K562 (cell line): ENCODE results near the gene TMC4. TPM values are rescaled to one million over a fixed set of nuclear protein-coding genes. Genes with fewer than 3 reads are reported as not detected.

Experiments used
- ATAC-seq: fragments of 200-7000 bp; cut with Tn5 transposase; 3 replicates; pipeline ENCODE4 v1.9.1; 2020; ENCODE audit warnings: moderate library complexity
- BruUV-seq: library from RNA; stranded (reverse); fragments of 400-500 nt; replicated peaks from 2 replicates; lab custom pipeline; 2021; lab: Mats Ljungman, UMichigan
- CTCF ChIA-PET: fragments of 300-600 bp; formaldehyde crosslinking; extraction: SDS; loops from one replicate; lab custom pipeline; 2021; ENCODE audit warnings: low intra/inter-chr PET ratio; lab: Yijun Ruan, JAX
- POLR2A ChIA-PET: fragments of 300-600, 350-650 bp; sonication (Branson Sonifier 250); formaldehyde crosslinking; extraction: SDS; loops from one replicate; lab custom pipeline; 2021; ENCODE audit warnings: antibody characterized with exemption, inconsistent platforms; lab: Yijun Ruan, JAX
- DNase-seq, 4 experiments: peaks; one replicate each; pipeline versions ENCODE4 v3.0.0 to v3.0.0-alpha.2; 2011 to 2018; ENCODE audit warnings: low spot score in 3 of 4, mixed read lengths in 3 of 4; ENCODE audit errors: extremely low read depth in 1 of 4
- FAIRE-seq: peaks from 2 replicates; lab custom pipeline; 2011; peaks lifted over from hg19 to GRCh38; lab: Jason Lieb, UNC
- H2AFZ ChIP-seq: 2 replicates; pipeline ENCODE4 v1.6.0; 2011; ENCODE audit warnings: low read depth, low read length, control low read depth, inconsistent platforms
- H3K27ac ChIP-seq: fragments of 200-600 bp; 3 replicates; pipeline ENCODE4 v1.8.0; 2011; ENCODE audit warnings: low read depth, mild to moderate bottlenecking, control low read depth, inconsistent platforms, low read length, moderate library complexity, mixed read lengths; ENCODE audit errors: extremely low read depth
- H3K27me3 ChIP-seq, 2 experiments: fragments of 300-600 bp in 1 of 2; 2 replicates in 1 of 2; 3 replicates in 1 of 2; pipeline versions ENCODE4 v1.6.0 to v1.8.0; 2011; ENCODE audit warnings: inconsistent platforms in 2 of 2, low read length in 2 of 2, mild to moderate bottlenecking in 1 of 2, mixed read lengths in 1 of 2, moderate library complexity in 1 of 2; ENCODE audit not compliant: control insufficient read depth in 2 of 2, insufficient read depth in 2 of 2
- H3K36me3 ChIP-seq: fragments of 300-600 bp; 3 replicates; pipeline ENCODE4 v1.8.0; 2011; ENCODE audit warnings: mild to moderate bottlenecking, low read length, inconsistent platforms; ENCODE audit not compliant: control insufficient read depth, insufficient read depth
- H3K4me1 ChIP-seq, 2 experiments: fragments of 200-600 bp in 1 of 2; replicated peaks in 1 of 2; 2 replicates in 1 of 2; 3 replicates in 1 of 2; pipeline versions ENCODE4 v1.5.1 to v1.8.0; 2011; ENCODE audit warnings: inconsistent platforms in 2 of 2, low read length in 2 of 2, mild to moderate bottlenecking in 1 of 2, mixed read lengths in 1 of 2, moderate library complexity in 1 of 2; ENCODE audit not compliant: control insufficient read depth in 2 of 2, insufficient read depth in 2 of 2
- H3K4me2 ChIP-seq: 2 replicates; pipeline ENCODE4 v1.6.1; 2011; ENCODE audit warnings: low read length, control low read depth, inconsistent platforms, mixed read lengths; ENCODE audit not compliant: insufficient read depth
- H3K4me3 ChIP-seq: fragments of 200-600 bp; sonication (generic), shearing (Covaris generic); 2 replicates; pipeline ENCODE4 v1.5.1; 2016; ENCODE audit warnings: control low read depth, inconsistent platforms
- H3K79me2 ChIP-seq: fragments of 200-600 bp; 3 replicates; pipeline ENCODE4 v1.8.0; 2011; ENCODE audit warnings: low read length, inconsistent platforms; ENCODE audit not compliant: control insufficient read depth, insufficient read depth
- H3K9ac ChIP-seq, 2 experiments: 2 replicates each; pipeline versions ENCODE4 v1.6.0 to v1.6.1; 2011; ENCODE audit warnings: low read depth in 2 of 2, low read length in 2 of 2, control low read depth in 1 of 2, inconsistent platforms in 1 of 2, mild to moderate bottlenecking in 1 of 2, mixed read lengths in 1 of 2; ENCODE audit not compliant: insufficient read depth in 1 of 2
- H3K9me1 ChIP-seq: one replicate; pipeline ENCODE4 v1.6.0; 2011; ENCODE audit warnings: inconsistent platforms, mild to moderate bottlenecking, low read length, moderate library complexity; ENCODE audit not compliant: control insufficient read depth, insufficient read depth
- H3K9me3 ChIP-seq: replicated peaks from 2 replicates; pipeline ENCODE4 v1.5.1; 2011; ENCODE audit warnings: low read depth, low read length, inconsistent platforms; ENCODE audit not compliant: control insufficient read depth, insufficient read depth
- H4K20me1 ChIP-seq: replicated peaks from 2 replicates; pipeline ENCODE4 v1.6.1; 2011; ENCODE audit warnings: low read length, inconsistent platforms, mixed read lengths; ENCODE audit not compliant: control insufficient read depth, insufficient read depth
- HOXB6 ChIP-seq: fragments of 250-450 bp; sonication (Bioruptor Pico); IDR thresholded peaks from 2 replicates; pipeline ENCODE4 v1.5.1; 2022; ENCODE audit warnings: mild to moderate bottlenecking, borderline replicate concordance
- KAT2B ChIP-seq: IDR thresholded peaks from one replicate; pipeline ENCODE4 v1.6.1; 2012; ENCODE audit warnings: low read depth, mild to moderate bottlenecking, control low read depth, inconsistent platforms, low read length, moderate library complexity
- MBD2 ChIP-seq: sonication (generic); IDR thresholded peaks from 2 replicates; pipeline ENCODE4 v1.6.1; 2016; ENCODE audit warnings: low read depth, borderline replicate concordance
- POLR2A ChIP-seq: fragments of 450-650 bp; conservative IDR thresholded peaks from 2 replicates; pipeline ENCODE4 v1.6.1; 2016
- POLR2B ChIP-seq: fragments of 450-650 bp; IDR thresholded peaks from 2 replicates; pipeline ENCODE4 v1.6.1; 2018; ENCODE audit warnings: low read depth; ENCODE audit not compliant: partially characterized antibody
- SUPT5H ChIP-seq: fragments of 450-650 bp; IDR thresholded peaks from 2 replicates; pipeline ENCODE4 v1.6.1; 2016
- TCF3 ChIP-seq: sonication (generic); formaldehyde crosslinking; IDR thresholded peaks from 2 replicates; pipeline ENCODE4 v1.4.0; 2020; ENCODE audit warnings: mild to moderate bottlenecking, missing genetic modification reagents
- ZFX ChIP-seq: sonication (generic); formaldehyde crosslinking; IDR thresholded peaks from 2 replicates; pipeline ENCODE4 v1.8.0; 2022; ENCODE audit warnings: mild to moderate bottlenecking, missing genetic modification reagents, moderate library complexity
- WGBS: fragments of 100-300 bp; shearing (Covaris generic); methylation state at CpG from one replicate; pipeline ENCODE4 v1.1.6; 2016; ENCODE audit warnings: low coverage, mixed read lengths; ENCODE audit not compliant: insufficient coverage; ENCODE audit errors: missing lambda C conversion rate; 5-methylcytosine and 5-hydroxymethylcytosine counted together
- in situ Hi-C: fragments of 300-500 bp; cut with MboI; formaldehyde crosslinking; loops from 4 replicates; pipeline ENCODE4 v1.15.0; 2018; ENCODE audit warnings: inconsistent platforms, mixed read lengths
- intact Hi-C: fragments of 100-400 bp; cut with micrococcal nuclease; formaldehyde crosslinking; loops from 2 replicates; pipeline ENCODE4 v1.14.2; 2022
- polyA plus RNA-seq, 8 experiments: library from polyadenylated mRNA; depleted of rRNA in 4 of 8; stranded (reverse) in 5 of 8; unstranded in 3 of 8; fragments of >200 nt; fragmentation: Nextera tagmentation in 2 of 8; fragmentation: Illumina TruSeq in 1 of 8; extraction: Ambion mirVana in 2 of 8; extraction: Trizol in 1 of 8; gene quantifications; 2 replicates each; pipeline versions ENCODE4 v1.2.1 to v1.2.3, GENCODE V29; 2011 to 2014; ENCODE audit warnings: inconsistent platforms in 1 of 8, missing spikeins in 1 of 8
- total RNA-seq, 7 experiments: library from RNA; depleted of rRNA in 6 of 7; stranded (reverse); fragments of >200 nt in 6 of 7; fragmentation: Illumina TruSeq in 2 of 7; extraction: Trizol in 2 of 7; gene quantifications; 2 replicates each; pipeline versions ENCODE4 v1.2.1 to v1.2.3, GENCODE V29; 2011 to 2021; ENCODE audit warnings: low replicate concordance in 1 of 7
- TF ChIP-seq, protein P1 (sequence below): fragments of 450-650 bp; formaldehyde crosslinking; IDR thresholded peaks from 2 replicates; pipeline ENCODE4 v1.4.0; 2022; ENCODE audit warnings: missing genetic modification characterization

The TMC4 gene
- total and polyA plus RNA-seq, 9 of the 15 experiments (the other 6 are each of a cell fraction or from before 2014, with no cell fraction given) = 0.12 to 0.79 (median 0.36) TPM; not detected in 2

DNA sequence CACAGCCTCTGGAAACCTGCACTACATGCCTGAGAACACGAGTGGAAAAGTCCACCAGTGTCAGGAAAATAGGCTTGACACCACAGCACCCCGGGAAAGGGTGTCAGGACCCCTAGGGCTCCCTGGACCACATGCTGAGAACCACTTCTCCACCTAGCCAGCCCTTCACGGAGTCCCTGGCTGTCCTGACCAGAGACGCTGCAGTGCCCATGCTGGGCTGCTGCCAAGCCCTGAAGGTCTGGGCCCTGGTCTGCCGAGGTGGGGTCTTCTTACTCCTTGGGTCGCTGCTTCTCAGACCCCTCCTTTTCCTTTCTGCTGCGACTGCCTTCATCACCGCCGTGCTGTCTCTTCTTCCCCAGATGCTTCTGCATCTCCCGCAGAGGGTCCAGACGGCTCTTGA, 16.5 kb downstream of the TMC4 start:
- Histone ChIP-seq H3K79me2 (peaks cover 18% of the 10 kb centered on the region; the same call in 2 of the 3 replicates), H2AFZ (no peak overlapping the region), H3K4me1 (peaks cover 13 to 23% of the 10 kb centered on the region in 2 experiments; a peak in 4 of 5 replicates), H3K4me2 (no peak overlapping the region), H3K4me3 (no peak overlapping the region), H3K27me3 (no peaks in the 10 kb centered on the region), H3K9me3 (no peaks in the 10 kb centered on the region), H3K27ac (no peak overlapping the region), H3K9ac (no peak overlapping the region; a peak in 1 of 4 replicates), H3K36me3 (peaks cover 68% of the 10 kb centered on the region), H3K9me1 (no peaks in the 10 kb centered on the region), H4K20me1 (no peaks in the 10 kb centered on the region; the same call in 1 of the 2 replicates)
- BruUV-seq = no TSS peak
- WGBS = 91% methylated on average over 9 of the region's 11 CpGs
- 0 out of 2 replicates have a peak, but pooled peaks have one; percentile 16 for TF ChIP-seq SUPT5H
- TF ChIP-seq KAT2B = no peak
- no peak for TF ChIP-seq HOXB6
- peak; percentile 25; the same call in 1 of the 2 replicates for TF ChIP-seq POLR2A
- no peak for TF ChIP-seq ZFX (CRISPR knock-in tag)
- no peak for TF ChIP-seq TCF3 (CRISPR knock-in tag)
- peak; percentile 11 for TF ChIP-seq POLR2B
- TF ChIP-seq MBD2 = no peak
- TF ChIP-seq, protein P1, sequence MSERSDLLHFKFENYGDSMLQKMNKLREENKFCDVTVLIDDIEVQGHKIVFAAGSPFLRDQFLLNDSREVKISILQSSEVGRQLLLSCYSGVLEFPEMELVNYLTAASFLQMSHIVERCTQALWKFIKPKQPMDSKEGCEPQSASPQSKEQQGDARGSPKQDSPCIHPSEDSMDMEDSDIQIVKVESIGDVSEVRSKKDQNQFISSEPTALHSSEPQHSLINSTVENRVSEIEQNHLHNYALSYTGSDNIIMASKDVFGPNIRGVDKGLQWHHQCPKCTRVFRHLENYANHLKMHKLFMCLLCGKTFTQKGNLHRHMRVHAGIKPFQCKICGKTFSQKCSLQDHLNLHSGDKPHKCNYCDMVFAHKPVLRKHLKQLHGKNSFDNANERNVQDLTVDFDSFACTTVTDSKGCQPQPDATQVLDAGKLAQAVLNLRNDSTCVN (CRISPR knock-in tag) = no peak
- intact Hi-C loops (no loop called here), in situ Hi-C loops (no loop called here)
- CTCF ChIA-PET = no interaction called here
- FAIRE-seq = no peak
- POLR2A ChIA-PET = interaction anchor here (0.7 to 1.7 kb wide), 3 partner anchors 18 to 27 kb away, joined by 3 to 6 read pairs (median 3); partner anchors contain the start of gene CNOT3
- DNase-seq = no peak
- no peak for ATAC-seq
